ENCODE results near the gene SUPT20HL1.

GRCh38 chrX:24341795-24342194, 18.6 kb upstream of the SUPT20HL1 start:
- TF ChIP-seq CTCF (conservative IDR thresholded peaks at IDR 0.05; ENCODE audit: low read length), result no peak
- TF ChIP-seq EZH2phosphoT487 (IDR thresholded peaks at IDR 0.05; ENCODE audit: borderline replicate concordance, low read depth, low read length), result no peak

All from OCI-LY7 (cell line).